Osteoblast (primary cell): ENCODE data around the gene FGF12. TPM values are rescaled to one million over a fixed set of nuclear protein-coding genes. Genes with fewer than 3 reads are reported as not detected.

ENCODE experiments used
- DNase-seq: peaks from one replicate; pipeline ENCODE4 v3.0.0; 2011; ENCODE audit warnings: low spot score, mixed read lengths; ENCODE audit not compliant: insufficient read length; ENCODE audit errors: missing footprints
- H2AFZ ChIP-seq: 2 replicates; pipeline ENCODE4 v1.6.0; 2011; ENCODE audit warnings: mild to moderate bottlenecking, low read length
- H3K27ac ChIP-seq: 2 replicates; pipeline ENCODE4 v1.5.1; 2011; ENCODE audit warnings: mild to moderate bottlenecking, low read depth, low read length, moderate library complexity
- H3K27me3 ChIP-seq: 2 replicates; pipeline ENCODE4 v1.6.0; 2012; ENCODE audit warnings: mild to moderate bottlenecking, control low read depth, inconsistent platforms, low read length, moderate library complexity; ENCODE audit not compliant: insufficient read depth
- H3K36me3 ChIP-seq: 2 replicates; pipeline ENCODE4 v1.5.1; 2011; ENCODE audit warnings: mild to moderate bottlenecking, low read length, control low read depth, moderate library complexity; ENCODE audit not compliant: insufficient read depth
- H3K4me1 ChIP-seq: 2 replicates; pipeline ENCODE4 v1.5.1; 2011; ENCODE audit warnings: mild to moderate bottlenecking, low read length, control low read depth, moderate library complexity; ENCODE audit not compliant: insufficient read depth
- H3K4me2 ChIP-seq: 2 replicates; pipeline ENCODE4 v1.6.0; 2011; ENCODE audit warnings: mild to moderate bottlenecking, low read length; ENCODE audit not compliant: insufficient read depth
- H3K4me3 ChIP-seq: fragments of 200-600 bp; sonication (generic); 3 replicates; pipeline ENCODE4 v1.5.1; 2012; ENCODE audit warnings: mild to moderate bottlenecking, low read length, inconsistent platforms; ENCODE audit not compliant: insufficient read depth
- H3K79me2 ChIP-seq: 2 replicates; pipeline ENCODE4 v1.6.0; 2012; ENCODE audit warnings: mild to moderate bottlenecking, low read length, control low read depth, inconsistent platforms; ENCODE audit not compliant: insufficient read depth
- H3K9me3 ChIP-seq: 2 replicates; pipeline ENCODE4 v1.5.1; 2011; ENCODE audit warnings: low read depth, low read length, control low read depth
- H4K20me1 ChIP-seq: 2 replicates; pipeline ENCODE4 v1.6.0; 2012; ENCODE audit warnings: mild to moderate bottlenecking, low read length, control low read depth; ENCODE audit not compliant: insufficient read depth
- total RNA-seq: library from RNA; depleted of rRNA; stranded (reverse); fragments of >200 nt; gene quantifications from 2 replicates; pipeline ENCODE4 v1.2.3, GENCODE V29; 2012
- TF ChIP-seq, protein P1 (sequence below): IDR thresholded peaks from 2 replicates; pipeline ENCODE4 v1.5.1; 2011; ENCODE audit warnings: mild to moderate bottlenecking, low read depth, low read length, moderate library complexity; ENCODE audit errors: extremely low read depth

The FGF12 gene
- total RNA-seq, 1 donor: not detected

GRCh38 chr3:192339214-192339613 is 388.1 kb downstream of the FGF12 start:
- DNase-seq: no peak
- H3K36me3 ChIP-seq: no peaks in the 10 kb centered on the region
- no peaks in the 10 kb centered on the region for H3K9me3 ChIP-seq
- TF ChIP-seq, protein P1, sequence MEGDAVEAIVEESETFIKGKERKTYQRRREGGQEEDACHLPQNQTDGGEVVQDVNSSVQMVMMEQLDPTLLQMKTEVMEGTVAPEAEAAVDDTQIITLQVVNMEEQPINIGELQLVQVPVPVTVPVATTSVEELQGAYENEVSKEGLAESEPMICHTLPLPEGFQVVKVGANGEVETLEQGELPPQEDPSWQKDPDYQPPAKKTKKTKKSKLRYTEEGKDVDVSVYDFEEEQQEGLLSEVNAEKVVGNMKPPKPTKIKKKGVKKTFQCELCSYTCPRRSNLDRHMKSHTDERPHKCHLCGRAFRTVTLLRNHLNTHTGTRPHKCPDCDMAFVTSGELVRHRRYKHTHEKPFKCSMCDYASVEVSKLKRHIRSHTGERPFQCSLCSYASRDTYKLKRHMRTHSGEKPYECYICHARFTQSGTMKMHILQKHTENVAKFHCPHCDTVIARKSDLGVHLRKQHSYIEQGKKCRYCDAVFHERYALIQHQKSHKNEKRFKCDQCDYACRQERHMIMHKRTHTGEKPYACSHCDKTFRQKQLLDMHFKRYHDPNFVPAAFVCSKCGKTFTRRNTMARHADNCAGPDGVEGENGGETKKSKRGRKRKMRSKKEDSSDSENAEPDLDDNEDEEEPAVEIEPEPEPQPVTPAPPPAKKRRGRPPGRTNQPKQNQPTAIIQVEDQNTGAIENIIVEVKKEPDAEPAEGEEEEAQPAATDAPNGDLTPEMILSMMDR: no peak
- H4K20me1 ChIP-seq: no peaks in the 10 kb centered on the region
- no peak overlapping the region for H3K4me2 ChIP-seq
- H3K27ac ChIP-seq: no peak overlapping the region
- no peaks in the 10 kb centered on the region for H3K4me1 ChIP-seq
- no peaks in the 10 kb centered on the region for H3K27me3 ChIP-seq
- no peak overlapping the region for H3K4me3 ChIP-seq
- H2AFZ ChIP-seq: no peak overlapping the region
- H3K79me2 ChIP-seq: no peaks in the 10 kb centered on the region

DNA sequence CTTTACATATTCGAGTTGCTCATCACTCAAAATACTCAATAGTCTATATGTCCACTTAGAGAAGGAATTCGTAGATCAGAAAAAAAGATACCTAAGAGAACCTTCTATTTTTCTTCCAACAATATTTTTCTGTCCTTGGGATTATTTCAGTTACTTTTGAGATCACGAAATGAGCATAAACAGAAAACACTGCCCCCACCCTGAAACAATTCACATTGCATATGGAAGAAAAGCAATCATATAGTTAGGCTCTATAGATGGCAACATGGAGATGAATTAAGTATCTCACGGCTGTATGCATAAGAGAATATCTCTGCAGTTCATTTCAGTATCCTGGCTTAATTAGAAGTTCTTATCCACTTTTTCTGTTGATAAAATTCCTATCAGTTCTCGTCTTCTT is 391.1 kb downstream of the FGF12 start:
- Histone ChIP-seq H3K79me2 (no peaks in the 10 kb centered on the region), H4K20me1 (no peaks in the 10 kb centered on the region), H3K36me3 (no peaks in the 10 kb centered on the region), H3K4me2 (no peak overlapping the region), H3K4me1 (no peaks in the 10 kb centered on the region), H2AFZ (no peak overlapping the region), H3K27ac (no peak overlapping the region), H3K27me3 (no peaks in the 10 kb centered on the region), H3K4me3 (no peak overlapping the region), H3K9me3 (no peaks in the 10 kb centered on the region)
- no peak for DNase-seq
- TF ChIP-seq, protein P1: no peak

- Histone ChIP-seq H3K9me3 (no peaks in the 10 kb centered on the region), H2AFZ (no peak overlapping the region), H3K27ac (no peak overlapping the region), H3K4me3 (no peak overlapping the region), H3K4me2 (no peak overlapping the region), H3K27me3 (no peaks in the 10 kb centered on the region), H4K20me1 (no peaks in the 10 kb centered on the region), H3K4me1 (no peaks in the 10 kb centered on the region), H3K36me3 (no peaks in the 10 kb centered on the region), H3K79me2 (no peaks in the 10 kb centered on the region)
- TF ChIP-seq, protein P1: no peak
- DNase-seq: no peak
Measured at GRCh38 chr3:192332386-192333291, 394.7 kb downstream of the FGF12 start.

DNA sequence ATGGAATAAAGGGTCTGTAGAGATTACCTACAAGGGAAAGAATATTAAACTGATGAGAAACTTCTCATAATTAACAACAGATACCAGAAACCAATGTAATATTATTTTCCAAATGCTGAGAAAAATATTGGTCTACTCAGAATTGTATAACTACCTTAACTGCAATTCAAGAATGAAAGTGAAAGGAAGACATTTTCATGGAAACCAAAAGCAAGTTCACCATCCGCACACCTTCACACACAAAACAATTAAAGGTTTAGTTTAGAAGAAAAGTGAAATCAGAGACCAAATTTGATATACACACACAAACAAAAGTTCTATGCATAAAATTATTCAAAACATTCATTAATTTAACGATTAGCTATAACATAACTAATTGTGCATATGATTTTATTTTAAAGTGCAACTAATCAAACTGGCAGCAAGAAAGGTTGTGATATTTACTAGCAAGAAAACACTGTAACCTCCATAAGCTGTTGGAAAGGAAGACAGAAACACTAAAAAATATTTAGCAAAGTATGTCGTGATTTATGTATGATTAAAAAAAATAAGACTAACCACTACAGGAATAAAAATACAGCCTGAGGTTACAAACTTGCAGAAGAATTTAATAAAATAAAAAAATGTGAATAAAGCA is 395.5 kb downstream of the FGF12 start:
- Histone ChIP-seq H3K9me3 (no peaks in the 10 kb centered on the region), H4K20me1 (no peaks in the 10 kb centered on the region), H3K79me2 (no peaks in the 10 kb centered on the region), H3K36me3 (no peaks in the 10 kb centered on the region), H2AFZ (no peak overlapping the region), H3K4me3 (no peak overlapping the region), H3K27ac (no peak overlapping the region), H3K4me2 (no peak overlapping the region), H3K27me3 (no peaks in the 10 kb centered on the region), H3K4me1 (no peaks in the 10 kb centered on the region)
- no peak for DNase-seq
- TF ChIP-seq, protein P1: no peak
